Measurements from ENCODE around the gene RBM12.

- TF ChIP-seq POLR2A (IDR thresholded peaks at IDR 0.05; ENCODE audit: low read length), result no peak
- TF ChIP-seq GATA1 (IDR thresholded peaks at IDR 0.05; ENCODE audit: low read depth, low read length), result no peak
These were observed 33.1 kb upstream of the RBM12 start for GRCh38 chr20:35697696-35698297.
